SK-N-SH (cell line): ENCODE data around the gene CDC45. TPM values are rescaled to one million over a fixed set of nuclear protein-coding genes. Genes with fewer than 3 reads are reported as not detected.

ENCODE experiments used
- CTCF ChIA-PET: fragments of 300-600, 350-600 bp; formaldehyde crosslinking; extraction: SDS; loops from one replicate; lab custom pipeline; 2021; lab: Yijun Ruan, JAX
- POLR2A ChIA-PET: fragments of 350-600 bp; sonication (Branson Sonifier 250); formaldehyde crosslinking; extraction: SDS; loops from one replicate; lab custom pipeline; 2020; ENCODE audit warnings: antibody characterized with exemption, inconsistent platforms; lab: Yijun Ruan, JAX
- DNase-seq: peaks from one replicate; pipeline ENCODE4 v3.0.0; 2012
- H2AFZ ChIP-seq: fragments of 200-600 bp; sonication (generic); 2 replicates; pipeline ENCODE4 v1.8.1; 2016; ENCODE audit warnings: antibody characterized with exemption, mild to moderate bottlenecking, low read depth
- H3F3A ChIP-seq: fragments of 200-600 bp; sonication (generic); replicated peaks from 2 replicates; pipeline ENCODE3; 2016; ENCODE audit warnings: antibody characterized with exemption, mild to moderate bottlenecking; ENCODE audit not compliant: insufficient read depth
- H3K27ac ChIP-seq, 2 experiments: fragments of 200-500 bp in 1 of 2; fragments of 200-600 bp in 1 of 2; sonication (Bioruptor generic) in 1 of 2; sonication (generic), shearing (Covaris generic) in 1 of 2; 2 replicates each; pipeline versions ENCODE4 v1.5.1 to v1.6.1; 2014 to 2016; ENCODE audit warnings: low read depth in 2 of 2, inconsistent platforms in 1 of 2, low read length in 1 of 2, mild to moderate bottlenecking in 1 of 2, mixed read lengths in 1 of 2
- H3K27me3 ChIP-seq: fragments of 200-600 bp; sonication (generic), shearing (Covaris generic); 2 replicates; pipeline ENCODE4 v1.6.1; 2016; ENCODE audit warnings: mixed run types; ENCODE audit not compliant: insufficient read depth
- H3K36me3 ChIP-seq, 2 experiments: fragments of 200-500 bp in 1 of 2; fragments of 200-600 bp in 1 of 2; sonication (Bioruptor generic) in 1 of 2; sonication (generic) in 1 of 2; replicated peaks in 1 of 2; 2 replicates each; pipeline versions ENCODE3 to v1.5.1; 2014 to 2016; ENCODE audit warnings: low read length in 1 of 2, mild to moderate bottlenecking in 1 of 2; ENCODE audit not compliant: insufficient read depth in 2 of 2, control insufficient read depth in 1 of 2
- H3K4me1 ChIP-seq, 2 experiments: fragments of 200-500 bp in 1 of 2; fragments of 200-600 bp in 1 of 2; sonication (Bioruptor generic) in 1 of 2; sonication (generic), shearing (Covaris generic) in 1 of 2; 2 replicates each; pipeline versions ENCODE4 v1.5.1 to v1.6.1; 2014 to 2016; ENCODE audit warnings: low read depth in 1 of 2, low read length in 1 of 2, mixed run types in 1 of 2; ENCODE audit not compliant: insufficient read depth in 2 of 2, control insufficient read depth in 1 of 2
- H3K4me2 ChIP-seq: fragments of 200-600 bp; sonication (generic), shearing (Covaris generic); 2 replicates; pipeline ENCODE4 v1.6.1; 2017; ENCODE audit warnings: mixed run types
- H3K4me3 ChIP-seq, 2 experiments: fragments of 200-500 bp in 1 of 2; fragments of 200-600 bp in 1 of 2; sonication (Bioruptor generic) in 1 of 2; sonication (generic), shearing (Covaris generic) in 1 of 2; 2 replicates each; pipeline versions ENCODE4 v1.5.1 to v1.8.1; 2014 to 2016; ENCODE audit warnings: low read depth in 2 of 2, inconsistent platforms in 1 of 2, low read length in 1 of 2, mild to moderate bottlenecking in 1 of 2, mixed read lengths in 1 of 2, moderate library complexity in 1 of 2
- H3K79me2 ChIP-seq: fragments of 200-600 bp; sonication (generic); 2 replicates; pipeline ENCODE4 v1.8.1; 2017; ENCODE audit warnings: mild to moderate bottlenecking; ENCODE audit not compliant: insufficient read depth
- H3K9ac ChIP-seq: fragments of 200-600 bp; sonication (generic); 2 replicates; pipeline ENCODE4 v1.6.1; 2017; ENCODE audit warnings: mixed run types
- H3K9me2 ChIP-seq: fragments of 200-600 bp; sonication (generic); 2 replicates; pipeline ENCODE4 v1.6.1; 2017; ENCODE audit warnings: mixed run types
- H3K9me3 ChIP-seq: fragments of 200-600 bp; sonication (generic); 2 replicates; pipeline ENCODE4 v1.6.1; 2017; ENCODE audit warnings: mixed run types, mild to moderate bottlenecking, moderate library complexity
- H4K20me1 ChIP-seq: fragments of 200-600 bp; sonication (generic); 2 replicates; pipeline ENCODE4 v1.6.1; 2017; ENCODE audit warnings: mild to moderate bottlenecking, mixed run types; ENCODE audit not compliant: insufficient read depth
- FOSL2 ChIP-seq: IDR thresholded peaks from 2 replicates; pipeline ENCODE4 v1.4.0; 2012; ENCODE audit warnings: low read depth, mild to moderate bottlenecking, moderate library complexity, borderline replicate concordance
- FOXJ3 ChIP-seq: sonication (generic); formaldehyde crosslinking; IDR thresholded peaks from 2 replicates; pipeline ENCODE4 v1.5.1; 2020; ENCODE audit warnings: mild to moderate bottlenecking, missing genetic modification reagents
- FOXM1 ChIP-seq: IDR thresholded peaks from 2 replicates; pipeline ENCODE4 v1.4.0; 2012; ENCODE audit warnings: low read depth, mild to moderate bottlenecking
- IRF3 ChIP-seq: fragments of 150-350 bp; IDR thresholded peaks from 2 replicates; pipeline ENCODE4 v1.6.1; 2016; ENCODE audit warnings: mild to moderate bottlenecking, low read depth, low read length
- JUND ChIP-seq: IDR thresholded peaks from 2 replicates; pipeline ENCODE4 v1.4.0; 2012
- PBX3 ChIP-seq: IDR thresholded peaks from 2 replicates; pipeline ENCODE4; 2012
- POLR2AphosphoS5 ChIP-seq: IDR thresholded peaks from 2 replicates; pipeline ENCODE4 v1.6.1; 2012; ENCODE audit warnings: low read depth, low read length
- RCOR1 ChIP-seq: fragments of 150-350 bp; IDR thresholded peaks from 2 replicates; pipeline ENCODE4 v1.6.1; 2017; ENCODE audit warnings: antibody characterized with exemption, low read length
- REST ChIP-seq: IDR thresholded peaks from 2 replicates; pipeline ENCODE4 v1.6.1; 2012; ENCODE audit warnings: mild to moderate bottlenecking, low read depth, low read length, moderate library complexity
- SMC3 ChIP-seq: IDR thresholded peaks from 2 replicates; pipeline ENCODE4 v1.6.1; 2012; ENCODE audit warnings: low read depth, low read length, improper control_type of control experiment
- TAF1 ChIP-seq: IDR thresholded peaks from 2 replicates; pipeline ENCODE4 v1.6.1; 2012; ENCODE audit warnings: low read depth, mild to moderate bottlenecking, low read length, moderate library complexity, borderline replicate concordance
- TEAD4 ChIP-seq: IDR thresholded peaks from 2 replicates; pipeline ENCODE4 v1.4.0; 2012; ENCODE audit warnings: mild to moderate bottlenecking, borderline replicate concordance; ENCODE audit not compliant: insufficient read depth
- YY1 ChIP-seq: IDR thresholded peaks from 2 replicates; pipeline ENCODE4 v1.4.0; 2012; ENCODE audit warnings: low read depth, mild to moderate bottlenecking
- WGBS: methylation state at CpG from one replicate; pipeline ENCODE4 v1.1.6; 2017; ENCODE audit warnings: low lambda C conversion rate; 5-methylcytosine and 5-hydroxymethylcytosine counted together
- polyA plus RNA-seq, 3 experiments: library from polyadenylated mRNA; depleted of rRNA; stranded (reverse); fragments of >200 nt; gene quantifications; 2 replicates each; pipeline ENCODE4 v1.2.3, GENCODE V29; 2012
- TF ChIP-seq, protein P1 (sequence below): fragments of 200-600 bp; sonication (generic); IDR thresholded peaks from 2 replicates; pipeline ENCODE4 v1.6.1; 2017; ENCODE audit warnings: antibody characterized with exemption, mild to moderate bottlenecking, moderate library complexity
- TF ChIP-seq, protein P2 (sequence below): fragments of 150-350 bp; IDR thresholded peaks from 2 replicates; pipeline ENCODE4 v1.6.1; 2017; ENCODE audit warnings: antibody characterized with exemption, low read length, low read depth, borderline replicate concordance

Gene CDC45
- polyA plus RNA-seq, 1 of the 3 experiments (the other 2 are of a cell fraction) = 23.6 TPM

GRCh38 chr22:19498154-19498865 is 18.6 kb downstream of the CDC45 start:
- POLR2A ChIA-PET = interaction anchor here (1.0 kb wide), 1 partner anchor 11 kb away, joined by 4 read pairs; no protein-coding TSS in a partner anchor
- no peak overlapping the region for H3K27ac ChIP-seq
- no peak for DNase-seq
- no peaks in the 10 kb centered on the region for H3F3A ChIP-seq
- CTCF ChIA-PET = interaction anchor here (2.2 kb wide), 1 partner anchor 132 kb away, joined by 8 read pairs; no protein-coding TSS in a partner anchor
- H3K4me1 ChIP-seq = no peaks in the 10 kb centered on the region
- H3K9ac ChIP-seq = no peak overlapping the region
- WGBS = 100% methylated on average over 2 of the region's 7 CpGs
- no peaks in the 10 kb centered on the region for H4K20me1 ChIP-seq
- H3K27me3 ChIP-seq = no peaks in the 10 kb centered on the region
- H3K36me3 ChIP-seq = peaks cover 3 to 5% of the 10 kb centered on the region in 2 experiments
- TF ChIP-seq FOXJ3 = no peak
- TF ChIP-seq SMC3 = no peak
- no peaks in the 10 kb centered on the region for H3K79me2 ChIP-seq
- H3K9me2 ChIP-seq = no peaks in the 10 kb centered on the region
- H2AFZ ChIP-seq = no peak overlapping the region
- H3K4me2 ChIP-seq = no peak overlapping the region
- H3K9me3 ChIP-seq = no peaks in the 10 kb centered on the region
- H3K4me3 ChIP-seq = no peak overlapping the region

- H3F3A ChIP-seq = no peaks in the 10 kb centered on the region
- no peak overlapping the region for H3K27ac ChIP-seq
- H3K9me2 ChIP-seq = no peaks in the 10 kb centered on the region
- no peak for DNase-seq
- peaks cover 3 to 5% of the 10 kb centered on the region in 2 experiments for H3K36me3 ChIP-seq
- TF ChIP-seq RCOR1 (no peak), FOSL2 (no peak), TEAD4 (no peak), REST (no peak), IRF3 (no peak), YY1 (no peak), PBX3 (no peak), JUND (no peak), POLR2AphosphoS5 (no peak), FOXM1 (no peak), TAF1 (no peak)
- TF ChIP-seq, protein P1, sequence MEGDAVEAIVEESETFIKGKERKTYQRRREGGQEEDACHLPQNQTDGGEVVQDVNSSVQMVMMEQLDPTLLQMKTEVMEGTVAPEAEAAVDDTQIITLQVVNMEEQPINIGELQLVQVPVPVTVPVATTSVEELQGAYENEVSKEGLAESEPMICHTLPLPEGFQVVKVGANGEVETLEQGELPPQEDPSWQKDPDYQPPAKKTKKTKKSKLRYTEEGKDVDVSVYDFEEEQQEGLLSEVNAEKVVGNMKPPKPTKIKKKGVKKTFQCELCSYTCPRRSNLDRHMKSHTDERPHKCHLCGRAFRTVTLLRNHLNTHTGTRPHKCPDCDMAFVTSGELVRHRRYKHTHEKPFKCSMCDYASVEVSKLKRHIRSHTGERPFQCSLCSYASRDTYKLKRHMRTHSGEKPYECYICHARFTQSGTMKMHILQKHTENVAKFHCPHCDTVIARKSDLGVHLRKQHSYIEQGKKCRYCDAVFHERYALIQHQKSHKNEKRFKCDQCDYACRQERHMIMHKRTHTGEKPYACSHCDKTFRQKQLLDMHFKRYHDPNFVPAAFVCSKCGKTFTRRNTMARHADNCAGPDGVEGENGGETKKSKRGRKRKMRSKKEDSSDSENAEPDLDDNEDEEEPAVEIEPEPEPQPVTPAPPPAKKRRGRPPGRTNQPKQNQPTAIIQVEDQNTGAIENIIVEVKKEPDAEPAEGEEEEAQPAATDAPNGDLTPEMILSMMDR = no peak
- TF ChIP-seq, protein P2, sequence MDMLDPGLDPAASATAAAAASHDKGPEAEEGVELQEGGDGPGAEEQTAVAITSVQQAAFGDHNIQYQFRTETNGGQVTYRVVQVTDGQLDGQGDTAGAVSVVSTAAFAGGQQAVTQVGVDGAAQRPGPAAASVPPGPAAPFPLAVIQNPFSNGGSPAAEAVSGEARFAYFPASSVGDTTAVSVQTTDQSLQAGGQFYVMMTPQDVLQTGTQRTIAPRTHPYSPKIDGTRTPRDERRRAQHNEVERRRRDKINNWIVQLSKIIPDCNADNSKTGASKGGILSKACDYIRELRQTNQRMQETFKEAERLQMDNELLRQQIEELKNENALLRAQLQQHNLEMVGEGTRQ = no peak
- TF ChIP-seq, all 33 proteins: peak for 0
- H3K4me2 ChIP-seq = no peak overlapping the region
- ChIA-PET CTCF (interaction anchor here (2.2 kb wide), 1 partner anchor 131 kb away, joined by 8 read pairs; no protein-coding TSS in a partner anchor), POLR2A (interaction anchor here (1.0 kb wide), 1 partner anchor 10 kb away, joined by 4 read pairs; no protein-coding TSS in a partner anchor)
- H2AFZ ChIP-seq = no peak overlapping the region
- no peaks in the 10 kb centered on the region for H3K9me3 ChIP-seq
- no peaks in the 10 kb centered on the region for H4K20me1 ChIP-seq
- H3K9ac ChIP-seq = no peak overlapping the region
- no peak overlapping the region for H3K4me3 ChIP-seq
- H3K27me3 ChIP-seq = no peaks in the 10 kb centered on the region
- no peaks in the 10 kb centered on the region for H3K79me2 ChIP-seq
- no peaks in the 10 kb centered on the region for H3K4me1 ChIP-seq
- WGBS = 89% methylated on average over 3 of the region's 3 CpGs
These were observed 19.1 kb downstream of the CDC45 start for GRCh38 chr22:19498866-19499190.
